HG03460 (cell line): ENCODE data around the gene TRIAP1.
"Not testable (repeated sequence)": the region's sequence is repeated elsewhere in the genome, so short reads cannot be mapped to it uniquely, and the experiment has no call there.

ENCODE experiments used
- ATAC-seq: cut with Tn5 transposase; IDR thresholded peaks from one replicate; pipeline ENCODE4 v1.9.1; 2021; ENCODE audit not compliant: unreplicated experiment

The TRIAP1 gene

DNA sequence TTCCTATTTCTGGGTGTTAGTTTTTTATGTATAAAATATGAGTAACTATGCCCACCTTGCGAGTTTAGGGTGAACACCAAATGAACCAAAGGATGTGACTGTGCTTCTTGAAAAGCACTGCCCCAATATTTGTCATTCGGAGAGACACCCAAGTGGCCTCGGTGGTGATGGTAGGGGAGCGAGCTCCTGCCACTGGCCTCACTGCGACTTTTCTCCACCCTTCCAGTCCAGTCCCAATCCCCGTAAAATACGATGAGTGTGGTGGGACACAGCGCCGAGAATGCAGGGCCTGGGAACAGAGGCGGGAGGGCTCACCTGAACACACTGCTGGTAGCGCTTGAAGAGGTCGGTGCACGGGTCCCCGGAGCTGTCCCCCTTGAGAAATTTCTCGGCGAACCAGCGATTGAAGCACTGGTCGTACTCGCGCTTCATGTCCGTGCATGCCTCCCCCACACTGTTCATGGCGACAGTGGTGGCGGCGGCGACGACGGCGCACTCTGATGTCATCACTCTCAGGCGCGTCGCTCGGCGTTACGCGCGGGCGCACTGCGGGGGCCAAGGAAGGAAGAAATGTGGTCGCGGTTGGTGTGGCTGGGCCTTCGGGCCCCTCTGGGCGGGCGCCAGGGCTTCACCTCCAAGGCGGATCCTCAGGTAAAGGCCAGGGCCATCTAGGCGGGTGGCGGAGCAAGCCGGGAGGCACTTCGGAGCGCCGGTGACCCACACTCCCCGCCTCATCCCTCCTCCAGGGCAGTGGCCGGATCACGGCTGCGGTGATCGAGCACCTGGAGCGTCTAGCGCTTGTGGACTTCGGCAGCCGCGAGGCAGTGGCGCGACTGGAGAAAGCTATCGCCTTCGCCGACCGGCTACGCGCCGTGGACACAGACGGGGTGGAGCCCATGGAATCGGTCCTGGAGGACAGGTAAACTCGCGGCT, at the start of gene TRIAP1, which contains the start of gene GATC:
TSS of gene TRIAP1 (minus strand) at position 474 of the 933 bp plus-strand sequence. CDS start at position 462, 12 bp downstream.
TSS of gene GATC (plus strand) at position 534 of the 933 bp plus-strand sequence. CDS start at position 571, 37 bp downstream.
- ATAC-seq: peak; percentile 88

DNA sequence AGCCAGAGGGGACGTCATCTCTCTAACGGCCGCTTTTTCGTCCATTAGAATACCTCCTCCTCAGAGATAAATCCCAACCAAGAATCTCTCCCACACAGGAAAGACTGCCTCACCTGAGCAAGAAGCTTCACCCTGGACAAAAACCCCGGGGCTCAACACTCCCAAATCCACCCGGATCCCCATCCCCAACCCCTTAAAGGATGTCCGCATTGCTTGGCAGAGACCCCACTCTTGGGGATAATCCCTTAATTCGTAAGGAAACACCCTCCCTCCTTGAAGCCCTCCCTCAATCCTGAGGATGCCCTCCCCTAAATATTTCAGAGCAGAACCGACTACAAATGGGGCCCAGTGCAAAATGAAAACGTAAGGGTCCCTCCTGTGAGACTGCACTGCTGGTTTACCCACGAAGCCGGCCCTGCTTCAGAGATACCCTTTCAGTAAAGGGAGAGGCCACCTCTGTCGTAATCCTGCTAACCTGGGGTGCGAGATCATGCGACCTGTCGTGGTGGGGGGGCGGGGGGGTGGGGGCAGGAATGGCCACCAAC, 49.1 kb upstream of the TRIAP1 start:
- ATAC-seq: peak; percentile 4

GRCh38 chr12:120490833-120491512, 44.8 kb upstream of the TRIAP1 start:
- no peak for ATAC-seq

- no peak for ATAC-seq
Observed at GRCh38 chr12:120490325-120490724, 44.1 kb upstream of the TRIAP1 start.

GRCh38 chr12:120489018-120489417, 42.8 kb upstream of the TRIAP1 start:
- ATAC-seq: no peak

- ATAC-seq: no peak
Observed at GRCh38 chr12:120488057-120488640, 42.0 kb upstream of the TRIAP1 start.

- not testable (repeated sequence) for ATAC-seq
Observed at GRCh38 chr12:120487552-120487951, 41.4 kb upstream of the TRIAP1 start.

- ATAC-seq: no peak
Observed at GRCh38 chr12:120485961-120486881, 40.0 kb upstream of the TRIAP1 start.

GRCh38 chr12:120483621-120484020, 37.4 kb upstream of the TRIAP1 start:
- ATAC-seq: no peak

DNA sequence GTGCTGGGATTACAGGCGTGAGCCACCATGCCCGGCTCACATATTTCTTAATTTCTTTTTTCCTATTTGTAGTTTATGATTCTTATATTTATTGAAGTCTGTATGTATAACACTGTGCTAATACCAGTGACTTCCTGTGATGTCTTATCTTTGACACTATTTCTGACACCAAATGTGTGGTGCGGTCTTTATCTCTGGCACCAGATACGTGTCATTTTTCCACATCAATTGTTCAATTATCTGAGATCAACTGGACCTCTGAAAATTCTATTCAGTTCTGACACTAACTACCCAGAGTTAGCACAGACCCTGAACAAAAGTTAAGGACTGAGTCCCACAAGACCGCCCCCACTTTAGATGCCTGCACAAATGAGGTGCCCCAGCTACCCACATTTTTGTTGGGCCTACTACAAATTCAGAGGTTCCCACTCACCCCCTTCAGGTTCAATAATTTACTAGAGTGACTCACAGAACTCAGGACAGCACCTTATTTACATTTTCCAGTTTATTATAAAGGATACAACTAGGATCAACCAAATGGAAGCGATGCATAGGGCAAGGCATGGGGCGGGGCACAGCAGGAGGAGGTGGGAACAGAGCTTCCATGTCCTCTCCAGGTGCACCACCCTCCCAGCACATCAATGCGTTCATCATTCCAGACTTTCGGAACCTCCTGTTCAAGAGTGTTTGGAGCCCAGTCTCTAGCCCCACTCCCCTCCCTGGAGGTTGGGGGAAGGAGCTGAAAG, 35.0 kb upstream of the TRIAP1 start:
- no peak for ATAC-seq

GRCh38 chr12:120480211-120480610, 34.0 kb upstream of the TRIAP1 start:
- ATAC-seq: no peak

DNA sequence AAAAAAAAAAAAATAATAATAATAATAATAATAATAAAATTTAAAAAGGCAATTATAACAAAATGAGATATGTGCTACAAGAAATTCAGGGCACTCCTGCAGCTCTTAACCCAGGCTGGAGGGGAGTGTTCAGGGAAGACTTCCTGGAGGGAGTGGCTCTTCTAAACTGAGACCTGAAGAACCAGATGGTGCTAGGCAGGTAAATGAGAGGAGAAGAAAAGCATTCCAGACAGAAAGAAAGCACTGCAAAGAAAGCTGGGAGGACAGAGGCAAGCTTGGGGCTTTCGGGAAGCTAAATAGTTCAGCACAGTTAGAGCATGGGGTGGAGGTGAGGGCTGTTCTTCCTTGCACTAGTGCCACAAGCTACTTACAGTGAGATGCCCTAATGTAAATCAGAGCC, 33.3 kb upstream of the TRIAP1 start:
- ATAC-seq: no peak

GRCh38 chr12:120475643-120476042, 29.5 kb upstream of the TRIAP1 start:
- no peak for ATAC-seq

- ATAC-seq: no peak
Observed at GRCh38 chr12:120474616-120474960, 28.4 kb upstream of the TRIAP1 start.

GRCh38 chr12:120473807-120474615, 27.8 kb upstream of the TRIAP1 start:
- ATAC-seq: no peak

DNA sequence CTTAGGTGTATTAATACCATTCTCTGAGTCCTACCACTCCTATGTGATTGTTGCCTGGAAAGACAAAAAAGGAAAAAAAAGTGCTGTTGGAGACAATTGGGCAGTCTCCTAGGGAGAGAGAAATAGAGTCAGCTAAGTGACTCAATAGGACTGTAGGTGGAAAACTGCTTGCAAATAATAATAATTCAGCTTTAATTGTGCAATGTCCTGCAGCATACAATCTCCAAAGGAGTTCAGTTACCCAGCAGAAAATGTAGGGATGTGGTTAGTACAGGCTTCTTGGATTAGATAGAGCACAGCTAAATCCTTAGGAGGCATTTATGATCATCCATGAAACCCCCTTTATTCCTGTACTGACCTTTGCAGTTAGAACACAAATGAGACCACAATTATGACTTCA, 26.3 kb upstream of the TRIAP1 start:
- ATAC-seq: no peak

- ATAC-seq: peak; percentile 18
Observed at GRCh38 chr12:120470150-120470784, 24.1 kb upstream of the TRIAP1 start.

- ATAC-seq: peak; percentile 85
Observed at GRCh38 chr12:120469450-120470149, 23.4 kb upstream of the TRIAP1 start, which contains the start of gene SRSF9. SRSF9 (minus strand) TSS chr12:120469748; CDS start chr12:120469609, 139 bp downstream.
